ENCODE results near the gene SRRM2.

Gene SRRM2

DNA sequence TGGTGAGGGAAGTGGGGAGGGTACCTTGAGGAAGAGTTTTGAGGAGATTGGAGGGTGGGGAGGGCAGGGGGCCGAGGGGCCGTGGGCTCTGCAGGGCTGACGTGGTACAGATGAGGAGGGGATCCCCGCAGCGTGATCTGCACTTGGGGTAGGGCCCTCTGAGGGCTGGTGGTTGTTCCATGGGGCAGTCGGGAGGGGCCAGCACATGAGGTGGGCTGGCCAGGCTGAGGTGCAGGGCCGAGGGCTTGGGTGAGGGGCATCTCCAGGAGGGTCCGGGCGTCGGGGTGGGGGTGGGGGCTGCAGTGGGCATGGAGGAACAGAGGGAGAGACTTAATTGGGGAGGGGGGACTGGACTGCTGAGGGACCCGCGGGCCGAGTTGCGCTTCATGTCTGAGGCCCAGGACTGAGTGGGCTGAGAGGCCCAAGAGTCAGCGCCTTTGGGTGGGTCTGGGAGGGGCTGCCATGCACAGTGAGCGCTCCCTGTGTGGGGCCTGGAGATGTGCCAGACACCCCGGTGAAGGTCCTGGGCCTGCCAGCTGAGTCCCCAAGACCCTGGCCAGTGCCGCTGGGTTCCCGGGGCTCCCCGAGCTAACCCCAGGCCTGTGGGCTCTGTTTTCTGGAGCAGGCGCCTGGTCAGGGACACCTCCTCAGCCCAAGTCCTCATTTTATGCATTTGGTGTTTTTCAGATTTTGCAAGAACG, 45.7 kb upstream of the SRRM2 start:
- DNase-seq (ENCODE audit: extremely low read depth, low read depth) = no peak
- no peak overlapping the region for H3K4me3 ChIP-seq (replicated peaks; ENCODE audit: low read depth, low read length)
- TF ChIP-seq, protein P1, sequence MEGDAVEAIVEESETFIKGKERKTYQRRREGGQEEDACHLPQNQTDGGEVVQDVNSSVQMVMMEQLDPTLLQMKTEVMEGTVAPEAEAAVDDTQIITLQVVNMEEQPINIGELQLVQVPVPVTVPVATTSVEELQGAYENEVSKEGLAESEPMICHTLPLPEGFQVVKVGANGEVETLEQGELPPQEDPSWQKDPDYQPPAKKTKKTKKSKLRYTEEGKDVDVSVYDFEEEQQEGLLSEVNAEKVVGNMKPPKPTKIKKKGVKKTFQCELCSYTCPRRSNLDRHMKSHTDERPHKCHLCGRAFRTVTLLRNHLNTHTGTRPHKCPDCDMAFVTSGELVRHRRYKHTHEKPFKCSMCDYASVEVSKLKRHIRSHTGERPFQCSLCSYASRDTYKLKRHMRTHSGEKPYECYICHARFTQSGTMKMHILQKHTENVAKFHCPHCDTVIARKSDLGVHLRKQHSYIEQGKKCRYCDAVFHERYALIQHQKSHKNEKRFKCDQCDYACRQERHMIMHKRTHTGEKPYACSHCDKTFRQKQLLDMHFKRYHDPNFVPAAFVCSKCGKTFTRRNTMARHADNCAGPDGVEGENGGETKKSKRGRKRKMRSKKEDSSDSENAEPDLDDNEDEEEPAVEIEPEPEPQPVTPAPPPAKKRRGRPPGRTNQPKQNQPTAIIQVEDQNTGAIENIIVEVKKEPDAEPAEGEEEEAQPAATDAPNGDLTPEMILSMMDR (IDR thresholded peaks at IDR 0.05; ENCODE audit: low read depth, low read length, missing control alignments) = no peak

DNA sequence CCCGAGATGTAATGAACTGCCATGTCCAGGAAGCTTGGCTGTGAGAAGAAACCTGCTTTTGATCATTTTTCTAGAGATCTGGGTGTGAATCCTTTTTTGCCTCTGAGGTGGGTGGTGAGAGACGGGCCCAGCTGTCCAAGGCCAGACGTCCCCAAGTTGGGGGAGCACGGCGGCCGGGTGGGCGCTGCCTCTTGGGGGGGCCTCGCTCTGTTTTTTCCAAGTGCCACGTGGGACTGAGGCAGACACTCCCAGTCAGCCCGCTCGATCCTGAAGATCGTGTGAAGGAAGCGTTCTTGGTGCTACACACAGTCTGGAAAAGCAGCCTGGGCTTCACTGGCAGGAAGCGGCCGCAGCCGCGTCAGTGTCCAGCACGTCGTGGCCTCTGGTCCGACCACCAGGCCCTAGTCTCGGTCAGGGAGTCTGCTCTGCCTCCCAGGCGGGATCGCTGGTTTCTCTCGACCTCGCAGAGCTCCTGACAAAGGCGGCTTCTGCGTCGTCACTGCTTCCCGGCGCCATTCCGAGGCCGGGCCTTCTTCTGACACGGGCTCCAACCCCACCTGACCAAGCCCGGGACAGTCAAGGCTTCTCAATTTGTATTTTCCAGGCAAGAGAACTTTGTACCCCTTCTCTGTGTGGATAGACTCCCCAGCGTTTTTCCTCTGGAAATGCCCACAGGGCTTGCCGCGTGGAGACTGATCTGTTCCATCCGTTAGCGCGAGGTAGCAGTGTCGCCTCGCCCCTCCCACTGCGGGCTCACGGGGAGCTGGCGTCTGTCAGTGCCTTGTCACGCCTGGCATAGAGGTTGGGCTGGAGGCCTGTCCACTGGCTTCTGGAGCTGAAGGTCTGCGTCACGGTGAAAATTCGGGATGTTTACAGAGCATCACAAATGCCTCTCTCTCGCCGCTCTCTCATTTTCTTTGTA, 44.8 kb upstream of the SRRM2 start:
- no peak for DNase-seq (ENCODE audit: extremely low read depth, low read depth)
- H3K4me3 ChIP-seq (replicated peaks; ENCODE audit: low read depth, low read length) = no peak overlapping the region
- TF ChIP-seq, protein P1 (IDR thresholded peaks at IDR 0.05; ENCODE audit: low read depth, low read length, missing control alignments) = no peak

DNA sequence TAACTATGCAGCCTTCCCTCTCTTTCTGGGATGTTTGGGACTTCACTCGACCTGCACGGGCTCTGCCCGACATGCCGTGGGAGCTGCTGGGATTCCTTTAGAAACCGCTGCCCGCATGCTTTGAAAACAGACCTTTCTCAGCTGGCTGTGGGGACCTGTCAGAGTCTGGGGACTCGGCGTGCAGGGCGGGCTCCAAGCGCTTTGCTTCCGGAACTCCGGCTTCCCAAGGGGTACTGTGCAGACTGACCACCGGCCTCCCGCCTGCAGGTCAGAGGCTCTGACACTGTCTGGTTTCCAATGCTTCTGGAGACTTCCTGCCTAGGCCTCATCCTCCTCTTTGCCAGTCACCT, 44.2 kb upstream of the SRRM2 start:
- TF ChIP-seq, protein P1 (IDR thresholded peaks at IDR 0.05; ENCODE audit: low read depth, low read length, missing control alignments) = no peak
- H3K4me3 ChIP-seq (replicated peaks; ENCODE audit: low read depth, low read length) = no peak overlapping the region
- no peak for DNase-seq (ENCODE audit: extremely low read depth, low read depth)

DNA sequence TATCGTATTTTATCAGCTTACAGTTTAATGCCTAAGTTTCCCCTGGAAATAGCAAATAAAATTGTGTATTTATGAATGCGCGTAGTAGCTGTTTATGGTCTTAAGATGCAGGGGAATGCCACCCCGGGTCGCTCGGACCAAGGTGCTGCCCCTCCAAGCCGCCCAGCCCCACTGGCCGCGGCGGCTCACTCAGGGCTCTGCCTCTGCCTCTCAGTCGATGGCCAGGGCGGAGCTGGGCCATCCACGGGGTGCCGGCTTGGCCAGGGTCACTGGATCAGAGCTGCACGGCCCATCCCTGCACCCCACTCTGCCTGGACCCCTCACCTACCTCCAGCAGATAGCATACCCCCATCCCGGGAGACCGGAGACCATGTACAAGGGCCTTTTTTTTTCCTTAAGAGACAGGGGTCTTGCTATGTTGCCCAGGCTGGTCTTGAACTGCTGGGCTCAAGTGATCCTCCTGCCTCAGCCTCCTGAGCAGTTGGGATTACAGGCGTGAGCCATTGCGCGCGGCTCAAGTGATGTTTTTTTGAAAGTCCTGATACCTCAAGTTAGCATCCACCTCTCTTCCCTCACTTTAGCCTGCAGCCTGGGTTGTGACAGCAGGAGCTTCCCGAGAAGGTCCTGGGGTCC, 43.4 kb upstream of the SRRM2 start:
- no peak for DNase-seq (ENCODE audit: extremely low read depth, low read depth)
- no peak overlapping the region for H3K4me3 ChIP-seq (replicated peaks; ENCODE audit: low read depth, low read length)
- TF ChIP-seq, protein P1 (IDR thresholded peaks at IDR 0.05; ENCODE audit: low read depth, low read length, missing control alignments) = no peak

DNA sequence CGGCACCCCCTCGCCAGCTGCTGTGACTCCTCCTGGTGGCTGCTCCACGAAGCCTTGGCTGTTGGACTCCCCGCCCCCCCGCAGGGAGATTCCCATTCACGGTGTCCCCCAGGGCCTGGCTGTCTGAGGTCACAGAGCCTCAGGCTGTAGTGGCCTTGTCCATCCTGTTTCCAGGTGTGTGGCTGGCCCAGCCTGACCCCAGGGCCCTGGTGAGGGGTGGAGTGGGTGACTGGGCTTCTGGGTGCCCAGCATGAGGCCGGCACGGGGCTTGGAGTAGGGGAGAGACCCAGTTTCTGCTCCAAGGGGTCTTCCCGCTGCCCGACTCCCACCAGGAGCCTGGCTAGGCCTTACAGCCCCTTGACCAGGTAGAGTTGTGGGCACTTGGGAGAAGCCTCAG, 42.9 kb upstream of the SRRM2 start:
- no peak for DNase-seq (ENCODE audit: extremely low read depth, low read depth)
- no peak overlapping the region for H3K4me3 ChIP-seq (replicated peaks; ENCODE audit: low read depth, low read length)
- TF ChIP-seq, protein P1 (IDR thresholded peaks at IDR 0.05; ENCODE audit: low read depth, low read length, missing control alignments) = no peak

DNA sequence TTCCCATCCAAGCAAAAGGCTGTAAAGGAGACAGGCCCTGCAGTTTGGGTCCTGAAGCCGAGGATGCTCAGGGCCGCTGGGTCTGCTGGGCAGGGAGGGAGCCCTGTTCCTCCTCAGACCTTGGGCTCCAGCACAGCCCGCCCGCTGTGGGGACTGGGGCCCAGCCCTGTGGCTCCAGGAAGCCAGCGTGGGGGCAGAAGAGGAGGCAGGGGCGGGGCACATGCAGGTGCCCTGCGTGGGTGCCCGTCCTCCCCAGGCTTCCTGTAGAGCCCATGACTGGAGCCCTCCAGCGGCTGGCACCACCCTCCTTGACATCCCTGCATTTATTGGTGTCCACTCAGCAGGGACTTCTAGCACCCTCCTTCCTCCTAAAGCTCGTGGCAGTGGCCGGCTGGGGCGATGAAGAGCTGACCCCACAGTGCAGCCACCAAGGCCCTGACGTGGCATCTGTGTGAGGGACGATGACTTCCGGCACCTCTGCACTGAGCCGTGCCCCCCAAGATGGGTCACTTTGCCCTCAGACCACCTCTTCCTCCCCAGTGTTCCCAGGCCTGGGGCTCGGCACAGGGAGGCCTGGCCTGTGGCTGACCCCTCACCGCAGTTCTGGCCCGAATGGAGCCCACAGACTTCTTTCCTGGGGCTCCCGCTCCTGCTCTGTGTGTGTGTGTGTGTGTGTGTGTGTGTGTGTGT, 42.3 kb upstream of the SRRM2 start:
- TF ChIP-seq, protein P1 (IDR thresholded peaks at IDR 0.05; ENCODE audit: low read depth, low read length, missing control alignments) = no peak
- no peak overlapping the region for H3K4me3 ChIP-seq (replicated peaks; ENCODE audit: low read depth, low read length)
- DNase-seq (ENCODE audit: extremely low read depth, low read depth) = no peak

All from HFF-Myc (cell line).